NCI-H82 (cell line): Measurements from ENCODE around the gene ZDHHC17.

ENCODE experiments used
- DNase-seq: peaks from one replicate; lab custom pipeline; 2025; lab: John Stamatoyannopoulos, UW

ZDHHC17 gene

DNA sequence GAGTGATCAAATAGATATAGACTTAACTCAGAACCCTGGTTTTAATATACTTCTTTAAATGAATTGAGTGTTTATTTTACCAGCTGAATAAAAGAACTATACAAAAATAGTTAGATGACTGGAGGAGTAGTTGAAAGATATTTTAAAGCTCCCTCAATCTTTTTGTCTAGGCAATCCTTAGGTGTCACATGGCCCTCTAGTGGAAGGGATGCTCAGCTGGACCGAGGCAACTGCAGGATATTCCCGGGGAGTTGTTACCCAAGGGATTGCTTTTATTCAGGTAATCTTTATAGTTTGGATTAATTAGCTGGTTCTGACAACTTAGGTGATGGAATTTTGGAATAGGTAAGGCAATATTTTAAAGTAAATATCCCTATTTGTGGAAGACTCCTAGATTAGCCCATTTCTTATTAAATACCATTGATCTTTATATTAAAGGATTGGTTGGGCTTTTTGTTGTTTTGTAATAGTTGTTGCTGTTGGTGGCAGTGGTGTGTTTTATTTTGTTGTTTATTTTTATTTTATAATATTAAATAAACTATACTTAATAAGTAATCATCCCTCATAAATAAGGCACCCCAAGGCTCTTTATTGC, 57.1 kb downstream of the ZDHHC17 start:
- peak; percentile 70 for DNase-seq

GRCh38 chr12:76830436-76830835, 66.5 kb downstream of the ZDHHC17 start:
- no peak for DNase-seq

DNA sequence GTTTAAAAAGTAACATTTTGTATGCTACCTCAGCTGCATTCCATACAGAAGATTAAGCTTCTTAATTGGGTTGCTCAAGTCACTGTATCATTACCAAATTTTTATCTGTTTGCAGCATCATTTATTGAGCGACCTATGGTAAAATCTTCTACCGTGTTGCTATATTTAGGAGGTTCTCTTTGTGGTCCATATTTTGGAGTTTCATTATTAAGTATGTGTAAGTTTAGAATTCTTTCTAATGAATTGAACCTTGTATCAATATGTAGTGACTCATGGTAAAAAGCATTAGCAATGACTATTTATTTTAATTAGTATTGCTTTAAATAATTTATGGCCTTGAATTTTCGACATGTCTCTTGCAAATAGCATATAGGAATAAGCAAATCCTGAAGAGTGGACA, 72.7 kb downstream of the ZDHHC17 start:
- DNase-seq, result no peak

GRCh38 chr12:76847260-76847659, 83.3 kb downstream of the ZDHHC17 start:
- DNase-seq, result no peak

- DNase-seq, result no peak
Measured at GRCh38 chr12:76848132-76848531, 84.2 kb downstream of the ZDHHC17 start.

- no peak for DNase-seq
Measured at GRCh38 chr12:76852106-76852505, 88.2 kb downstream of the ZDHHC17 start.

- no peak for DNase-seq
Measured at GRCh38 chr12:76855271-76855670, 91.4 kb downstream of the ZDHHC17 start.

DNA sequence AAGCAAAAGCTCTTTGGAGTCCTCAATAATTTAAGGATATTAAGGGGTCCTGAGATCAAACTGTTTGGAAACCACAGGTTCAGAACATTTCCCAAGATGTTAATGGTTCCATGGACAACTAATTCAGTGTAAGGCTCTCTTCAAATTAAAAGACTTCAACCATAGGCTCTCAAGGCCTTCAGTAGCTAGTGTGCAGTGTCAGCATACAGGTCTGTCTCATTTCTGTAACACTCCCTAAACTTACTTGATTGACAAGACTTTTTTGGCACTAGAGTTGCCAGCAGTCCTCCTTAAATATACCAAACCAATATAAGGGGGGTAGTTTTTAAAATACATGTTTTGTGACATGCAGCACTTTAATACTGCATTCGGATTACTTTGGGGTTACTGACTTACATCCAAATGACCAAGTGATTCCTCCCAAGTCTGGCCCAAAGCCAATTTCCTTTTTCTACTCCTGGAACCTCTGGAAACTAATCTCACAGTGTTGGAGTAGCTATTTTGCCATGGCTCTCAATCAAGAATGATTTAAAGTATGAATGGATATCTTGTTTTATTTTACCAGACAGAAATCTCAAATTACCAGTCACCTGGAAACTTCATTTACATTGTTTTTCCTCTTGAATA, 92.2 kb downstream of the ZDHHC17 start:
- DNase-seq, result no peak

GRCh38 chr12:76859611-76860010, 95.7 kb downstream of the ZDHHC17 start:
- no peak for DNase-seq

DNA sequence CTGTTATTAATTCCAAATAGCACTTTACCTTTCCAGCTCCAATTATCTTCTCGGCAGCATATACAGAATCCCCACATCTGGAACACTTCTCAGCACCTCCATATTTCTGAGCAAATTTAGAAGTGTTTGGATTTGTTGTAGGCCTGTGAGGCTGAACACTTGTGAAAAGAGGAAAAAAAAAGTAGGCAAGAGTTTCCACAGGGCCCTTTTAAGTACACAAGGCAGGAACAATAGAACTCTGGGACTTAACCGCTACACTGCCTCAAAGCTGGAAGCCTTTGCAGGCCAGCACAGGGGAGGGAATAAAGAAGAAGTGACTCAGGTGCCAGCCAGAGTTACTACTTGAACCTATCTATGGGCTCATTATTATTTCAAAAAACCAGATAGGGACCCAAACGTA, 96.3 kb downstream of the ZDHHC17 start:
- DNase-seq, result no peak

GRCh38 chr12:76863005-76863670, 99.2 kb downstream of the ZDHHC17 start:
- peak; percentile 15 for DNase-seq

DNA sequence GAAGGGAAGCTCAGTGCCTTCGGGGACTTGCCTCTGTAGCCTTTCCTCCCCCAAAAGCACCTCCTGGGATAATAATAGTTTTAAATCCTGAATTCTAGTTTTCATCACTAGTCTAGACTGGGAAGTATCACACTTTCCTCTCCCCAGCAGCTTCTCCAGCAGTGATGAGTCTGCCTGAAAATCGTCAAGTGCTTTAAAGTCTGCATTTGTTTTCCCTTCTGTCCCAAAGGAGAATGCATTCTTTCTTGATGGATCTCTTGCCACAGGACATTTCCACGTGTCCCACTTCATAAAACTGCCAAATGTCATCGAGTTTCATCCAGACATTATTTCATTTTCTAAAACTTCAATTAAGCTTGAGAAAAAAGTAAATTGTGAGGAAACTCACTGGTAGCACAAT, 99.9 kb downstream of the ZDHHC17 start:
- no peak for DNase-seq

DNA sequence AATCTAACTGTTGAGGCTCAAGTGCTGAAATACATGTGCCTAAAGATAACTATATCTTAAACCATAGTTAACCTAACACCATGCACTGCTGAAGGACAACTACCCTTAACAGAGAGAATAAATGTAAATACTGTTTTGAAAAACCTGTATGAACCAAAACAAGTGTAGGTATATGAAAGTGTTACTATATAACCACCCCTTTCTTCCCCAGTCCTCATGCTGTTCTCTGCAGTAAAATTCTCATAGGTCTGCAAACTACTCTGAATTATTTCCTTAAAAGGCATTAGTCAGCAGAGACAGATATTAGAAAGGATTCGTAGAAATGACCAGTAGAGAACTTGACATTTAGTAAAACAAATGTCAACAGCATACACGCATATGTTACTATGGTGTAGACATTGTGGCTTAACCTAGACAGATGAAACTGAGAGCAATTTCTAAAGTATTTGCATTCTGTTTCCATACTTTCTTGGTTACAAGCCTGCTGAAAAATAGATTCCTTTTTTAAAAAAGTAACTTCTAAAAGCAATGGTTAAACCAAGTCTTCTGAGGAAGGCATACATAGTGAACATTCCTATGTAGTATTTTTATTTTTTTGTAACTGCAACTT, 101.0 kb downstream of the ZDHHC17 start:
- no peak for DNase-seq

- DNase-seq, result peak; percentile 83
Measured at GRCh38 chr12:76866151-76866567, 102.2 kb downstream of the ZDHHC17 start.

DNA sequence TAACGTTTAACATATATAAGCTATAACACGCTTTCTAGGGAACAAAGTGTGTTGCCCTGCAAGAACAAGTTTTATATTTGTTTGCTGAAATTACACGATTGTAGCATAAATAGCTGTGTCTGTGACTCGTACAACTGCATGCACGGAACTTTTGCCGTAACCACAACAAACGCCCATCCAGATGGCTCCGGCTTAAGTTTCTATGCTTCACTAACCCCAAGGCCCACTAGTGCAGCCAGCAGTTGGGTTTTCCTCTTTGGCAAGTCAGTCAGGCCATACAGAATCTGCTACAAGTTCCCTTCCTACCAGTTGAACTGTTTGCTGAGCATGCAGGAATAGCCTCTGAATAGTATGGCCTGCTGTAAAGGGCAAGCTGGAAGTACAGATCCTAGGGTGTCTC, 102.8 kb downstream of the ZDHHC17 start:
- peak; percentile 98 for DNase-seq

DNA sequence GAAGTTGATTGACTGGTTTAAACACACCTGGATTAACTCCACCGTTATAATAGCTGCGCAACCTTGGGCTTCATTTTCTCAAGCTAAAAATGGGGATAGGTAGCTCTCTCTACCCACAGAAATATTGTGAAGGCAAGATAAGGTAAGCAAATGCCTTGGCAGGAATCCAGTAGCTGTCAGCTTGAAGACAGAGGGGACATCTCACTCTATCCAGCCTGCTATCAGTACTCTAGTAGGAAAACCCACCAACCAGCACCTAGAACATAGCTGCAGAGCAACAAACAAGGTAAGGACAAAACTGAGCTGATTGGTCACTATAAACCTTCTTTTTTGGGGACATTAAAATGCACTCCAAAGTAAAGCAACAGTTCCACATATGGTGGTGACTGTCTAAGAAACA, 107.2 kb downstream of the ZDHHC17 start:
- peak; percentile 62 for DNase-seq

DNA sequence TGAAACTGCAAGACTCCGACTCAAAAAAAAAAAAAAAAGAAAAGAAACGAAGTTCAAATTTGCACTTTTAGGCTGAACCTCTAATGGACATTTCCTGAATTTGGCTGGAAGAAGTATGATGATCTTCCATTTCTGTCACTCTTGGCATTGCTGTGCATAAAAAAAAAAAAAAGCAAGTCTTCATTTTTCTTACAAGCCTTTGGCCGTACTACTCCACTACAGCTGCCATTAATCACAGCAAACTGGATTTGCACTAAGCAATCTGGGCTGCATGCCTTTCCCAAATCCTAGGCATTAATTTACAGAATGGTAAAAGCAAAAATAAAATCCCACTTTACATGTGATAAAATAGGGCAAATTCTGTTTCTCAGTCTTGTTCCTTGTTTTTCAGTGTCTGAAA, 107.8 kb downstream of the ZDHHC17 start:
- peak; percentile 90 for DNase-seq

DNA sequence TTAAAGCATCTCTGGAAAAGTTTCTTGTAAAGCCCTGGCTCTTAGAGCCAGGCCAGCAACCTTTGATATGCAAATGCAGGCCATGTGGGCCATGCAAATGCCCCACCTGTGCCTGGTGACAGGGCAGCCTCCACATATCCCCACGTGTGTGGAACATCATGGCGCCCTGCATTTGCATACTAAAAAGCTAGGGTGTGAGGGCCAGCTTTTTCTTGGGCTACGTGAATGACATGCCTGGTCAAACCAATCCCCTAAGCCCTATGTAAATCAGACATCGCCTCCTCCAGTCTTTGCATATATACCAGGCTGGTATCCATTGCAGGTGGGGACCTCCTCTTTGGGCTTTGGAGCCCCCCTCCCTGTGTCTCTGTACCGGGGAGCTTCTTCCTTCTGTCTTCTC, 108.5 kb downstream of the ZDHHC17 start:
- peak; percentile 54 for DNase-seq

DNA sequence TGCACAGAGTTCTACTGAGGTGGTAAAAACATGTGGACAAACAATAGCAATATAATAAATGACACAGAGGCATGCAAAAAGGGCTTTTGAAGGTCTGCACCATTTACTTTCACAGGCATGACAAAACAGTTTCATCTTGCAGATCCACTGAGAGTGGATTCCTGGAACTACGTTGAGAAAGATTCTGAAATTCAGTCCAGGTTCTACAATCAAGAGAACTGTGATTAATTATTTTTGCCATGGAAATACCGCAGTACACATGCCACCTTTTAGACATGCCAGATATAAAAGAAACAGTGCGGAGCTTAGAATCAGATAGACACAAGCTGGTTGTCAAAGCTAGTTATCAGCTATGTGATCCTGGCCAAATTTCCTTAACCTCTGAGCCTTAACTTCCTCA, 110.1 kb downstream of the ZDHHC17 start:
- no peak for DNase-seq

GRCh38 chr12:76874491-76875190, 110.7 kb downstream of the ZDHHC17 start:
- DNase-seq, result peak; percentile 28

DNA sequence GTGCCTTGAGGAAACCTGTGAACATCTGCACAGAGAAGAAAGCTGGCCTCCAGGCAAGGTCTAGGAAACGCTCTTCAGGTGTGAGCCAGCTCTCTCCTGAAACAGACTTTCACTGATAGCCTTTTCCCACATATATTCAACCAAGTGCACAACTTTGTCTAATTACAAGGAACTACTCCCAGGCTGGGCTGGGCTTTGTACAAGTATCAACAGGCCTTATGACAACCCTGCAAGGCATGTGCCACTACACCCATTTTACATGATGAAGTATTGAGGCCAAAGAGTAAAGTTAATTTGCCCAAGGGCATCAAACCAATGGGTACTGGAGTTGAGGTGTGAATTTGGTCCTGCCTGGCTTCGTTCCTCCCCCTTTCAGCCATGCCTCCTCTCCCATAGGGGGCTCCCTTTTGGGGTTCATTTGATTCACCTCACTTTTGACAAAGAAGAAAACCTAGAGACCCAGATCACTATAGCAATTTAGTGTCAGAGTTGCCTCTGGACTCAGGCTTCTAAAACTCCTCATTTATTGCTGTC, 112.8 kb downstream of the ZDHHC17 start:
- DNase-seq, result no peak
